K562 (cell line): ENCODE data around the gene NUP210. TPM values are rescaled to one million over a fixed set of nuclear protein-coding genes. Genes with fewer than 3 reads are reported as not detected.
A peak's percentile ranks its signal among the peaks of the same experiment; 100 is the strongest.

ENCODE experiments used
- BACH1 ChIP-seq: fragments of 200-800 bp; sonication (Bioruptor generic); IDR thresholded peaks from 2 replicates; pipeline ENCODE4 v1.6.1; 2016; ENCODE audit warnings: missing genetic modification characterization, missing compliant biosample characterization
- CBFA2T2 ChIP-seq: fragments of 450-650 bp; conservative IDR thresholded peaks from 2 replicates; pipeline ENCODE4 v1.6.1; 2017; ENCODE audit warnings: mild to moderate bottlenecking
- DDX20 ChIP-seq: fragments of 450-650 bp; IDR thresholded peaks from 2 replicates; pipeline ENCODE4 v1.6.1; 2016; ENCODE audit warnings: missing genetic modification characterization, low read depth, mild to moderate bottlenecking, missing compliant biosample characterization, moderate library complexity
- DEAF1 ChIP-seq: fragments of 450-650 bp; formaldehyde crosslinking; IDR thresholded peaks from 2 replicates; pipeline ENCODE4 v1.4.0; 2020; ENCODE audit warnings: mild to moderate bottlenecking, moderate library complexity
- IRF9 ChIP-seq: fragments of 450-650 bp; IDR thresholded peaks from 2 replicates; pipeline ENCODE4 v1.6.1; 2016; ENCODE audit warnings: missing biosample characterization, missing genetic modification characterization
- MIER1 ChIP-seq: fragments of 450-650 bp; IDR thresholded peaks from 2 replicates; pipeline ENCODE4 v1.6.1; 2016; ENCODE audit warnings: antibody characterized with exemption, mild to moderate bottlenecking, low read depth
- MNT ChIP-seq, 2 experiments: fragments of 450-650 bp; conservative IDR thresholded peaks; 2 replicates each; pipeline ENCODE4 v1.6.1; 2017; ENCODE audit warnings: mild to moderate bottlenecking in 2 of 2, moderate library complexity in 2 of 2
- MYNN ChIP-seq, 2 experiments: sonication (generic); formaldehyde crosslinking in 1 of 2; IDR thresholded peaks; 2 replicates each; pipeline versions ENCODE4 v1.5.0 to v1.6.1; 2016 to 2020; ENCODE audit warnings: antibody characterized with exemption in 1 of 2, missing genetic modification reagents in 1 of 2
- REST ChIP-seq, 2 experiments: fragments of 450-650 bp; formaldehyde crosslinking in 1 of 2; IDR thresholded peaks; 2 replicates each; pipeline versions ENCODE4 v1.4.0 to v1.6.1; 2014 to 2020; ENCODE audit warnings: mild to moderate bottlenecking in 2 of 2, borderline replicate concordance in 1 of 2, low read depth in 1 of 2
- SPI1 ChIP-seq: IDR thresholded peaks from 2 replicates; pipeline ENCODE4 v1.6.1; 2011; ENCODE audit warnings: low read depth, low read length, control low read depth, borderline replicate concordance
- STAG1 ChIP-seq: sonication (generic); formaldehyde crosslinking; IDR thresholded peaks from 2 replicates; pipeline ENCODE4 v1.5.0; 2020; ENCODE audit warnings: missing genetic modification reagents, borderline replicate concordance
- TARDBP ChIP-seq: fragments of 450-650 bp; IDR thresholded peaks from 2 replicates; pipeline ENCODE4 v1.6.1; 2016
- ZNF197 ChIP-seq: fragments of 200-800 bp; sonication (Bioruptor generic); IDR thresholded peaks from 2 replicates; pipeline ENCODE4 v1.6.1; 2016; ENCODE audit warnings: low read depth, missing genetic modification characterization, missing compliant biosample characterization
- ZNF239 ChIP-seq: fragments of 250-450 bp; sonication (Bioruptor Pico); IDR thresholded peaks from 2 replicates; pipeline ENCODE4 v1.4.0; 2020; ENCODE audit warnings: mild to moderate bottlenecking
- ZNF282 ChIP-seq: sonication (generic); formaldehyde crosslinking; IDR thresholded peaks from 2 replicates; pipeline ENCODE4 v1.8.1; 2023; ENCODE audit warnings: missing genetic modification reagents
- ZNF311 ChIP-seq: fragments of 250-450 bp; sonication (Bioruptor Pico); IDR thresholded peaks from 2 replicates; pipeline ENCODE4 v1.4.0; 2020; ENCODE audit warnings: mild to moderate bottlenecking, moderate library complexity
- ZNF780A ChIP-seq: fragments of 250-450 bp; sonication (Bioruptor Pico); IDR thresholded peaks from 2 replicates; pipeline ENCODE4 v1.5.0; 2021; ENCODE audit warnings: mild to moderate bottlenecking
- polyA plus RNA-seq, 8 experiments: library from polyadenylated mRNA; depleted of rRNA in 4 of 8; stranded (reverse) in 5 of 8; unstranded in 3 of 8; fragments of >200 nt; fragmentation: Nextera tagmentation in 2 of 8; fragmentation: Illumina TruSeq in 1 of 8; extraction: Ambion mirVana in 2 of 8; extraction: Trizol in 1 of 8; gene quantifications; 2 replicates each; pipeline versions ENCODE4 v1.2.1 to v1.2.3, GENCODE V29; 2011 to 2014; ENCODE audit warnings: inconsistent platforms in 1 of 8, missing spikeins in 1 of 8
- total RNA-seq, 7 experiments: library from RNA; depleted of rRNA in 6 of 7; stranded (reverse); fragments of >200 nt in 6 of 7; fragmentation: Illumina TruSeq in 2 of 7; extraction: Trizol in 2 of 7; gene quantifications; 2 replicates each; pipeline versions ENCODE4 v1.2.1 to v1.2.3, GENCODE V29; 2011 to 2021; ENCODE audit warnings: low replicate concordance in 1 of 7

NUP210 gene
- total and polyA plus RNA-seq, 9 of the 15 experiments (the other 6 are each of a cell fraction or from before 2014, with no cell fraction given) = 1.2 to 138 (median 44.0) TPM

GRCh38 chr3:13451301-13451673 lies 31.2 kb upstream of the NUP210 start (continued):
- TF ChIP-seq ZNF239 = no peak
- no peak for TF ChIP-seq DDX20
- no peak for TF ChIP-seq TARDBP
- TF ChIP-seq ZNF311 (CRISPR knock-in tag) = no peak
- TF ChIP-seq REST (IDR thresholded peaks at IDR 0.05; ENCODE audit: borderline replicate concordance) = 0 out of 2 replicates have a peak, but pooled peaks have one; percentile 12
- TF ChIP-seq REST (CRISPR knock-in tag; IDR thresholded peaks at IDR 0.05; ENCODE audit: low read depth) = no peak
- TF ChIP-seq ZNF282 (CRISPR knock-in tag) = no peak
- TF ChIP-seq CBFA2T2 = no peak
- no peak for TF ChIP-seq DEAF1 (CRISPR knock-in tag)
- no peak for TF ChIP-seq SPI1
- TF ChIP-seq ZNF780A (CRISPR knock-in tag) = no peak
- TF ChIP-seq IRF9 (tag) = peak; percentile 51; the same call in 1 of the 2 replicates
- TF ChIP-seq MNT (conservative IDR thresholded peaks at IDR 0.05) = no peak
- no peak for TF ChIP-seq MYNN (IDR thresholded peaks at IDR 0.05)
- TF ChIP-seq MYNN (CRISPR knock-in tag; IDR thresholded peaks at IDR 0.05) = no peak
- peak; percentile 38; the same call in 1 of the 2 replicates for TF ChIP-seq MIER1
- peak; percentile 37; the same call in 1 of the 2 replicates for TF ChIP-seq BACH1
- TF ChIP-seq ZNF197 (CRISPR knock-in tag) = no peak
- TF ChIP-seq STAG1 (CRISPR knock-in tag) = no peak
